CD14-positive monocyte (primary cell): ENCODE measurements around the gene ADD2. TPM values are rescaled to one million over a fixed set of nuclear protein-coding genes. Genes with fewer than 3 reads are reported as not detected.

Source experiments
- DNase-seq, 3 donors: peaks; one replicate each; pipeline ENCODE4 v3.0.0-alpha.2; 2011 to 2022
- H2AFZ ChIP-seq: 2 replicates; pipeline ENCODE4 v1.6.0; 2012; ENCODE audit warnings: mild to moderate bottlenecking, low read depth, low read length, inconsistent platforms; ENCODE audit not compliant: insufficient read depth, poor library complexity, severe bottlenecking
- H3K27ac ChIP-seq, 2 donors: 1 replicate in 1 of 2; 2 replicates in 1 of 2; pipeline ENCODE4 v1.5.1; 2012 to 2013; ENCODE audit warnings: low read length in 2 of 2, control low read depth in 1 of 2, inconsistent platforms in 1 of 2, low read depth in 1 of 2, mild to moderate bottlenecking in 1 of 2
- H3K27me3 ChIP-seq, 2 donors: one replicate each; pipeline versions ENCODE4 v1.6.0 to v1.6.1; 2011 to 2013; ENCODE audit warnings: low read length in 2 of 2; ENCODE audit not compliant: control insufficient read depth in 2 of 2, insufficient read depth in 2 of 2
- H3K36me3 ChIP-seq, 2 donors: replicated peaks in 1 of 2; 1 replicate in 1 of 2; 2 replicates in 1 of 2; pipeline versions ENCODE4 v1.5.1 to v1.6.1; 2012 to 2013; ENCODE audit warnings: low read length in 2 of 2, control low read depth in 1 of 2, inconsistent platforms in 1 of 2, mild to moderate bottlenecking in 1 of 2; ENCODE audit not compliant: insufficient read depth in 2 of 2, control insufficient read depth in 1 of 2
- H3K4me1 ChIP-seq, 2 donors: 1 replicate in 1 of 2; 2 replicates in 1 of 2; pipeline versions ENCODE4 v1.5.1 to v1.6.1; 2012 to 2013; ENCODE audit warnings: low read length in 2 of 2, control low read depth in 1 of 2, inconsistent platforms in 1 of 2, mild to moderate bottlenecking in 1 of 2, moderate library complexity in 1 of 2; ENCODE audit not compliant: insufficient read depth in 2 of 2, control insufficient read depth in 1 of 2
- H3K4me2 ChIP-seq: replicated peaks from 2 replicates; pipeline ENCODE3; 2012; ENCODE audit warnings: low read length, moderate library complexity, mild to moderate bottlenecking; ENCODE audit not compliant: poor library complexity, severe bottlenecking; ENCODE audit errors: extremely low read depth
- H3K4me3 ChIP-seq, 3 experiments: fragments of 200-600 bp in 1 of 3; sonication (generic) in 1 of 3; replicated peaks in 1 of 3; 1 replicate in 2 of 3; 2 replicates in 1 of 3; pipeline ENCODE4 v1.5.1; 2011 to 2013; ENCODE audit warnings: low read length in 3 of 3, mild to moderate bottlenecking in 3 of 3, control low read depth in 2 of 3, low read depth in 2 of 3, inconsistent platforms in 1 of 3, moderate library complexity in 1 of 3
- H3K79me2 ChIP-seq: 2 replicates; pipeline ENCODE4 v1.6.0; 2012; ENCODE audit warnings: mild to moderate bottlenecking, control low read depth, inconsistent platforms, low read length, moderate library complexity; ENCODE audit not compliant: insufficient read depth
- H3K9ac ChIP-seq: 2 replicates; pipeline ENCODE4 v1.6.0; 2017; ENCODE audit warnings: low read length, mild to moderate bottlenecking; ENCODE audit not compliant: insufficient read depth, poor library complexity, severe bottlenecking
- H3K9me3 ChIP-seq, 2 donors: replicated peaks in 1 of 2; 1 replicate in 1 of 2; 2 replicates in 1 of 2; pipeline versions ENCODE4 v1.5.1 to v1.6.1; 2012 to 2013; ENCODE audit warnings: low read length in 2 of 2, control low read depth in 1 of 2; ENCODE audit not compliant: control insufficient read depth in 1 of 2, insufficient read depth in 1 of 2
- H4K20me1 ChIP-seq: 2 replicates; pipeline ENCODE4 v1.6.0; 2012; ENCODE audit warnings: mild to moderate bottlenecking, low read length, control low read depth, moderate library complexity; ENCODE audit not compliant: insufficient read depth
- H3K27ac Mint-ChIP-seq, 7 donors: one replicate each; pipeline ENCODE4 v1.8.0; 2020; ENCODE audit warnings: mild to moderate bottlenecking in 7 of 7, mixed read lengths in 7 of 7, moderate library complexity in 6 of 7, inconsistent platforms in 2 of 7
- H3K27me3 Mint-ChIP-seq, 3 donors: one replicate each; pipeline ENCODE4 v1.8.0; 2021 to 2022; ENCODE audit warnings: low read depth in 3 of 3, mild to moderate bottlenecking in 3 of 3, mixed read lengths in 3 of 3, moderate library complexity in 3 of 3, inconsistent platforms in 1 of 3
- H3K36me3 Mint-ChIP-seq, 2 donors: one replicate each; pipeline ENCODE4 v1.8.0; 2020; ENCODE audit warnings: mixed read lengths in 2 of 2, inconsistent platforms in 1 of 2, mild to moderate bottlenecking in 1 of 2
- H3K4me1 Mint-ChIP-seq: one replicate; pipeline ENCODE4 v1.8.0; 2020; ENCODE audit warnings: mild to moderate bottlenecking, mixed read lengths
- H3K4me3 Mint-ChIP-seq, 2 donors: one replicate each; pipeline ENCODE4 v1.8.0; 2020; ENCODE audit warnings: mild to moderate bottlenecking in 2 of 2, mixed read lengths in 2 of 2, moderate library complexity in 1 of 2
- H3K9me3 Mint-ChIP-seq, 7 donors: one replicate each; pipeline ENCODE4 v1.8.0; 2020 to 2022; ENCODE audit warnings: mixed read lengths in 7 of 7, mild to moderate bottlenecking in 6 of 7, moderate library complexity in 6 of 7, inconsistent platforms in 2 of 7
- CTCF ChIP-seq: fragments of 200-600 bp; IDR thresholded peaks from one replicate; pipeline ENCODE4 v1.8.0; 2022; ENCODE audit warnings: antibody characterized with exemption, mild to moderate bottlenecking
- WGBS: methylation state at CpG from one replicate; pipeline ENCODE4 v1.1.5; 2013; ENCODE audit warnings: missing lambda C conversion rate; ENCODE audit not compliant: insufficient coverage; 5-methylcytosine and 5-hydroxymethylcytosine counted together
- intact Hi-C, 2 donors: fragments of 100-400 bp; cut with micrococcal nuclease; formaldehyde crosslinking; loops; one replicate each; pipeline versions ENCODE4 v1.15.0 to v1.15.1; 2023
- polyA plus RNA-seq, 3 donors: library from polyadenylated mRNA; depleted of rRNA in 1 of 3; unstranded in 2 of 3; stranded (reverse) in 1 of 3; fragments of 300-500 nt in 2 of 3; fragments of >200 nt in 1 of 3; fragmentation: Illumina TruSeq in 2 of 3; gene quantifications; 1 replicate in 2 of 3; 2 replicates in 1 of 3; pipeline ENCODE4 v1.2.3, GENCODE V29; 2012 to 2021

The ADD2 gene
- polyA plus RNA-seq, 3 donors, result 0.18 to 0.56 (median 0.26) TPM

GRCh38 chr2:70671092-70671675 lies 96.8 kb downstream of the ADD2 start:
- H3K36me3 Mint-ChIP-seq, result no peaks in the 10 kb centered on the region
- no peaks in the 10 kb centered on the region for H3K36me3 ChIP-seq
- H3K4me1 ChIP-seq, result no peaks in the 10 kb centered on the region
- H3K27ac ChIP-seq, result no peak overlapping the region
- H3K4me3 Mint-ChIP-seq, result no peak overlapping the region
- H3K9me3 Mint-ChIP-seq, result peaks cover 0 to 4% (median 0%) of the 10 kb centered on the region in 7 donors
- peaks cover 0 to 3% (median 3%) of the 10 kb centered on the region in 3 donors for H3K27me3 Mint-ChIP-seq
- no peak overlapping the region for H3K4me3 ChIP-seq
- no peaks in the 10 kb centered on the region for H3K79me2 ChIP-seq
- no peak for DNase-seq
- H3K27ac Mint-ChIP-seq, result no peak overlapping the region
- no peak overlapping the region for H3K9ac ChIP-seq
- H3K4me1 Mint-ChIP-seq, result peaks cover 4% of the 10 kb centered on the region
- no peak overlapping the region for H3K4me2 ChIP-seq
- H3K9me3 ChIP-seq, result no peaks in the 10 kb centered on the region
- H3K27me3 ChIP-seq, result no peaks in the 10 kb centered on the region
- no peak for TF ChIP-seq CTCF
- intact Hi-C loops, result no loop called here
- H4K20me1 ChIP-seq, result no peaks in the 10 kb centered on the region
- WGBS, result 91% methylated on average over 4 of the region's 7 CpGs
- no peak overlapping the region for H2AFZ ChIP-seq

GRCh38 chr2:70670626-70671025 lies 97.4 kb downstream of the ADD2 start:
- no peaks in the 10 kb centered on the region for H3K27me3 ChIP-seq
- no peak overlapping the region for H3K4me2 ChIP-seq
- H2AFZ ChIP-seq, result no peak overlapping the region
- no CpG with 5 or more reads among the region's 3 CpGs for WGBS
- no peaks in the 10 kb centered on the region for H3K36me3 ChIP-seq
- no peaks in the 10 kb centered on the region for H3K79me2 ChIP-seq
- H3K9ac ChIP-seq, result no peak overlapping the region
- H3K27ac ChIP-seq, result no peak overlapping the region
- no peak for TF ChIP-seq CTCF
- H3K4me3 ChIP-seq, result no peak overlapping the region
- Mint-ChIP-seq H3K4me3 (peak overlapping the region in 1 of 2 donors; percentile 13), H3K4me1 (no peaks in the 10 kb centered on the region), H3K27ac (peak overlapping the region in 1 of 7 donors; percentile 58), H3K27me3 (peaks cover 0 to 3% (median 3%) of the 10 kb centered on the region in 3 donors), H3K36me3 (no peaks in the 10 kb centered on the region), H3K9me3 (peaks cover 0 to 4% (median 0%) of the 10 kb centered on the region in 7 donors)
- DNase-seq, result no peak
- no peaks in the 10 kb centered on the region for H3K9me3 ChIP-seq
- intact Hi-C loops, result no loop called here
- H3K4me1 ChIP-seq, result no peaks in the 10 kb centered on the region
- no peaks in the 10 kb centered on the region for H4K20me1 ChIP-seq
